ENCODE measurements around the gene PRR9.

DNA sequence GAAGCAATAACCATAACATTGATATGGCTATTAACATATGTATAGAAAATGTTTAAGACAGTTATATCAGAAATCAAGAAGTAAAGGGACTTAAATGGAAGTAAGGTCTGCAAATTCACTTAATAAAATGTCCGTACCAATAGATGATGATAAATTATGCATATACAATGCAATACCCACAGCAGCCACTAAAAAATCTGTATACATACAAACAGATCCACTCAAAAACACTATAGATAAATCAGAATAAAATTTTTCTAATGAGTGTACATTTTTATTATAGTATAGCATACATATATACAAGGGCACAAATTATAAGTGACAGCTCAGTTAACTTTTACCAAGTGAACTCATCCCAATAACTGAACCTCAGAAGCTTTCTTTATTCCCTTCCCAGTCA, 48.1 kb downstream of the PRR9 start:
- TF ChIP-seq, protein P1, sequence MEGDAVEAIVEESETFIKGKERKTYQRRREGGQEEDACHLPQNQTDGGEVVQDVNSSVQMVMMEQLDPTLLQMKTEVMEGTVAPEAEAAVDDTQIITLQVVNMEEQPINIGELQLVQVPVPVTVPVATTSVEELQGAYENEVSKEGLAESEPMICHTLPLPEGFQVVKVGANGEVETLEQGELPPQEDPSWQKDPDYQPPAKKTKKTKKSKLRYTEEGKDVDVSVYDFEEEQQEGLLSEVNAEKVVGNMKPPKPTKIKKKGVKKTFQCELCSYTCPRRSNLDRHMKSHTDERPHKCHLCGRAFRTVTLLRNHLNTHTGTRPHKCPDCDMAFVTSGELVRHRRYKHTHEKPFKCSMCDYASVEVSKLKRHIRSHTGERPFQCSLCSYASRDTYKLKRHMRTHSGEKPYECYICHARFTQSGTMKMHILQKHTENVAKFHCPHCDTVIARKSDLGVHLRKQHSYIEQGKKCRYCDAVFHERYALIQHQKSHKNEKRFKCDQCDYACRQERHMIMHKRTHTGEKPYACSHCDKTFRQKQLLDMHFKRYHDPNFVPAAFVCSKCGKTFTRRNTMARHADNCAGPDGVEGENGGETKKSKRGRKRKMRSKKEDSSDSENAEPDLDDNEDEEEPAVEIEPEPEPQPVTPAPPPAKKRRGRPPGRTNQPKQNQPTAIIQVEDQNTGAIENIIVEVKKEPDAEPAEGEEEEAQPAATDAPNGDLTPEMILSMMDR (IDR thresholded peaks at IDR 0.05; ENCODE audit: control extremely low read depth in 1 of 3, insufficient read depth in 1 of 3, low read depth in 1 of 3, low read length in 3 of 3), result no peak
- no peak for TF ChIP-seq SP1 (IDR thresholded peaks at IDR 0.05; ENCODE audit: low read depth, low read length)
- no peak for TF ChIP-seq SIN3A (conservative IDR thresholded peaks at IDR 0.05 in 1 of 2, IDR thresholded peaks at IDR 0.05 in 1 of 2; ENCODE audit: low read depth in 1 of 2, low read length in 2 of 2)
- no peak for TF ChIP-seq KDM1A (IDR thresholded peaks at IDR 0.05; ENCODE audit: borderline replicate concordance, low read length)
- no peak for TF ChIP-seq POLR2A (IDR thresholded peaks at IDR 0.05; ENCODE audit: control extremely low read depth in 1 of 2, low read depth in 2 of 2, low read length in 2 of 2)
- TF ChIP-seq CREB1 (IDR thresholded peaks at IDR 0.05), result no peak
- no peak for TF ChIP-seq HDAC6 (IDR thresholded peaks at IDR 0.05; ENCODE audit: low read depth, low read length)
- no peak for TF ChIP-seq TEAD4 (IDR thresholded peaks at IDR 0.05; ENCODE audit: low read depth, low read length)
- TF ChIP-seq JUN (IDR thresholded peaks at IDR 0.05; ENCODE audit: low read depth, low read length), result no peak
- TF ChIP-seq CHD2 (IDR thresholded peaks at IDR 0.05; ENCODE audit: low read length), result no peak
- TF ChIP-seq, protein P2, sequence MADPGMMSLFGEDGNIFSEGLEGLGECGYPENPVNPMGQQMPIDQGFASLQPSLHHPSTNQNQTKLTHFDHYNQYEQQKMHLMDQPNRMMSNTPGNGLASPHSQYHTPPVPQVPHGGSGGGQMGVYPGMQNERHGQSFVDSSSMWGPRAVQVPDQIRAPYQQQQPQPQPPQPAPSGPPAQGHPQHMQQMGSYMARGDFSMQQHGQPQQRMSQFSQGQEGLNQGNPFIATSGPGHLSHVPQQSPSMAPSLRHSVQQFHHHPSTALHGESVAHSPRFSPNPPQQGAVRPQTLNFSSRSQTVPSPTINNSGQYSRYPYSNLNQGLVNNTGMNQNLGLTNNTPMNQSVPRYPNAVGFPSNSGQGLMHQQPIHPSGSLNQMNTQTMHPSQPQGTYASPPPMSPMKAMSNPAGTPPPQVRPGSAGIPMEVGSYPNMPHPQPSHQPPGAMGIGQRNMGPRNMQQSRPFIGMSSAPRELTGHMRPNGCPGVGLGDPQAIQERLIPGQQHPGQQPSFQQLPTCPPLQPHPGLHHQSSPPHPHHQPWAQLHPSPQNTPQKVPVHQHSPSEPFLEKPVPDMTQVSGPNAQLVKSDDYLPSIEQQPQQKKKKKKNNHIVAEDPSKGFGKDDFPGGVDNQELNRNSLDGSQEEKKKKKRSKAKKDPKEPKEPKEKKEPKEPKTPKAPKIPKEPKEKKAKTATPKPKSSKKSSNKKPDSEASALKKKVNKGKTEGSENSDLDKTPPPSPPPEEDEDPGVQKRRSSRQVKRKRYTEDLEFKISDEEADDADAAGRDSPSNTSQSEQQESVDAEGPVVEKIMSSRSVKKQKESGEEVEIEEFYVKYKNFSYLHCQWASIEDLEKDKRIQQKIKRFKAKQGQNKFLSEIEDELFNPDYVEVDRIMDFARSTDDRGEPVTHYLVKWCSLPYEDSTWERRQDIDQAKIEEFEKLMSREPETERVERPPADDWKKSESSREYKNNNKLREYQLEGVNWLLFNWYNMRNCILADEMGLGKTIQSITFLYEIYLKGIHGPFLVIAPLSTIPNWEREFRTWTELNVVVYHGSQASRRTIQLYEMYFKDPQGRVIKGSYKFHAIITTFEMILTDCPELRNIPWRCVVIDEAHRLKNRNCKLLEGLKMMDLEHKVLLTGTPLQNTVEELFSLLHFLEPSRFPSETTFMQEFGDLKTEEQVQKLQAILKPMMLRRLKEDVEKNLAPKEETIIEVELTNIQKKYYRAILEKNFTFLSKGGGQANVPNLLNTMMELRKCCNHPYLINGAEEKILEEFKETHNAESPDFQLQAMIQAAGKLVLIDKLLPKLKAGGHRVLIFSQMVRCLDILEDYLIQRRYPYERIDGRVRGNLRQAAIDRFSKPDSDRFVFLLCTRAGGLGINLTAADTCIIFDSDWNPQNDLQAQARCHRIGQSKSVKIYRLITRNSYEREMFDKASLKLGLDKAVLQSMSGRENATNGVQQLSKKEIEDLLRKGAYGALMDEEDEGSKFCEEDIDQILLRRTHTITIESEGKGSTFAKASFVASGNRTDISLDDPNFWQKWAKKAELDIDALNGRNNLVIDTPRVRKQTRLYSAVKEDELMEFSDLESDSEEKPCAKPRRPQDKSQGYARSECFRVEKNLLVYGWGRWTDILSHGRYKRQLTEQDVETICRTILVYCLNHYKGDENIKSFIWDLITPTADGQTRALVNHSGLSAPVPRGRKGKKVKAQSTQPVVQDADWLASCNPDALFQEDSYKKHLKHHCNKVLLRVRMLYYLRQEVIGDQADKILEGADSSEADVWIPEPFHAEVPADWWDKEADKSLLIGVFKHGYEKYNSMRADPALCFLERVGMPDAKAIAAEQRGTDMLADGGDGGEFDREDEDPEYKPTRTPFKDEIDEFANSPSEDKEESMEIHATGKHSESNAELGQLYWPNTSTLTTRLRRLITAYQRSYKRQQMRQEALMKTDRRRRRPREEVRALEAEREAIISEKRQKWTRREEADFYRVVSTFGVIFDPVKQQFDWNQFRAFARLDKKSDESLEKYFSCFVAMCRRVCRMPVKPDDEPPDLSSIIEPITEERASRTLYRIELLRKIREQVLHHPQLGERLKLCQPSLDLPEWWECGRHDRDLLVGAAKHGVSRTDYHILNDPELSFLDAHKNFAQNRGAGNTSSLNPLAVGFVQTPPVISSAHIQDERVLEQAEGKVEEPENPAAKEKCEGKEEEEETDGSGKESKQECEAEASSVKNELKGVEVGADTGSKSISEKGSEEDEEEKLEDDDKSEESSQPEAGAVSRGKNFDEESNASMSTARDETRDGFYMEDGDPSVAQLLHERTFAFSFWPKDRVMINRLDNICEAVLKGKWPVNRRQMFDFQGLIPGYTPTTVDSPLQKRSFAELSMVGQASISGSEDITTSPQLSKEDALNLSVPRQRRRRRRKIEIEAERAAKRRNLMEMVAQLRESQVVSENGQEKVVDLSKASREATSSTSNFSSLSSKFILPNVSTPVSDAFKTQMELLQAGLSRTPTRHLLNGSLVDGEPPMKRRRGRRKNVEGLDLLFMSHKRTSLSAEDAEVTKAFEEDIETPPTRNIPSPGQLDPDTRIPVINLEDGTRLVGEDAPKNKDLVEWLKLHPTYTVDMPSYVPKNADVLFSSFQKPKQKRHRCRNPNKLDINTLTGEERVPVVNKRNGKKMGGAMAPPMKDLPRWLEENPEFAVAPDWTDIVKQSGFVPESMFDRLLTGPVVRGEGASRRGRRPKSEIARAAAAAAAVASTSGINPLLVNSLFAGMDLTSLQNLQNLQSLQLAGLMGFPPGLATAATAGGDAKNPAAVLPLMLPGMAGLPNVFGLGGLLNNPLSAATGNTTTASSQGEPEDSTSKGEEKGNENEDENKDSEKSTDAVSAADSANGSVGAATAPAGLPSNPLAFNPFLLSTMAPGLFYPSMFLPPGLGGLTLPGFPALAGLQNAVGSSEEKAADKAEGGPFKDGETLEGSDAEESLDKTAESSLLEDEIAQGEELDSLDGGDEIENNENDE (IDR thresholded peaks at IDR 0.05; ENCODE audit: insufficient replicate concordance, low read length), result no peak

Measured in H1 (cell line).